ENCODE results near the gene IL23R. TPM values are rescaled to one million over a fixed set of nuclear protein-coding genes. Genes with fewer than 3 reads are reported as not detected.

Gene IL23R
- total RNA-seq, 2 experiments from 2014 or later: 0.23 TPM; not detected in 1

DNA sequence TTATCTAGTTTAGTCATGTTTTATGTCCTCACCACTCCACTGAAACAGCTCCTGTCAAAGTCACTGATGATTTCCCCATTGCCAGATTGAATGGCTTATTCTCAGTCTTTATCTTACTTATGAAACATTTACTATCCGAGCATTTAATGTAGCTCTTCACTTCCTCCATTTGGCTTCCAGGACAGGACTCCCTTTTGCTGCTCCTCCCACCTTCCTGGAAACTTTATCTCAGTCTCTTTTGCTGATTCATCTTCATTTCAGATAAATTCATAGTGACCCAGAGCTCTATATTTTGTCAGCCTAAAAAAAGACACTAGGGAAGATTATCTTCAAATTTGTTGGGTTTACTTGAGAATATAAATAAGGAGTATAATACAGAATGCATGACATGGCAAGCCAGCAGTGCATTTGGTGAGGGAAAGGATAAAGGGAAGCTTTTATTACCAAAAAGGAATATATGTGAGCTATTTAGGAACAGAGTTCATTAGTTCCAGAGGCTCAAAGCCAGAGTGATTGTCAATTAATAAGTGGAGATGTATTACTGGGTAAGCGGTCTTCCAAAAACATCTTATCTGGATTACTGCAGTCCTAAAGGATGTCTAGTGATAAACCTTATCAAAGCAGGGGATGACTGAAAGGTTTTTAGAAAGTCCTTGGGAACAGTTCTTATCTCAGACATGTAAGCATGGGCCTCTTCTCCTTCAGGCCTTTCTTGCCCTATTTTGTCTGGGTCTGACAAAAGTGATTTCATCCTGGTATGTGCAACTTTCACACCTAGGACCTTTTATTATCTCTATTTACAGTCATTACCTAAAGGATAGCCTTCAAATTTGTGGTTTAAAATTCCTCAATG lies 25.6 kb downstream of the IL23R start:
- H3K4me1 ChIP-seq (ENCODE audit: insufficient read depth, low read length, poor library complexity, severe bottlenecking): no peaks in the 10 kb centered on the region
- no peak overlapping the region for H3K4me3 ChIP-seq (ENCODE audit: low read depth, low read length, poor library complexity, severe bottlenecking)
- intact Hi-C loops (cut with micrococcal nuclease; ENCODE audit: unreplicated experiment): no loop called here
- DNase-seq (ENCODE audit: low spot score): no peak
- BruUV-seq (replicated peaks): no TSS peak
- H3K9me3 ChIP-seq (ENCODE audit: low read length): no peaks in the 10 kb centered on the region
- no peaks in the 10 kb centered on the region for H3K36me3 ChIP-seq (ENCODE audit: insufficient read depth, low read length)
- H3K9me2 ChIP-seq (ENCODE audit: insufficient read depth, low read length): no peaks in the 10 kb centered on the region
- CTCF ChIA-PET (ENCODE audit: unreplicated experiment): no interaction called here
- no peaks in the 10 kb centered on the region for H3K79me2 ChIP-seq (ENCODE audit: insufficient read depth, low read depth, low read length)
- no peak overlapping the region for H3K4me2 ChIP-seq (ENCODE audit: low read length)
- H3K27ac ChIP-seq (ENCODE audit: low read depth, low read length, poor library complexity, severe bottlenecking): no peak overlapping the region
- POLR2A ChIA-PET: interaction anchor here (0.6 kb wide), 1 partner anchor 42 kb away, joined by 4 read pairs; no protein-coding TSS in a partner anchor
- H2AFZ ChIP-seq (ENCODE audit: low read length): no peak overlapping the region
- no peaks in the 10 kb centered on the region for H4K20me1 ChIP-seq (ENCODE audit: insufficient read depth, low read length)
- TF ChIP-seq, protein P1, sequence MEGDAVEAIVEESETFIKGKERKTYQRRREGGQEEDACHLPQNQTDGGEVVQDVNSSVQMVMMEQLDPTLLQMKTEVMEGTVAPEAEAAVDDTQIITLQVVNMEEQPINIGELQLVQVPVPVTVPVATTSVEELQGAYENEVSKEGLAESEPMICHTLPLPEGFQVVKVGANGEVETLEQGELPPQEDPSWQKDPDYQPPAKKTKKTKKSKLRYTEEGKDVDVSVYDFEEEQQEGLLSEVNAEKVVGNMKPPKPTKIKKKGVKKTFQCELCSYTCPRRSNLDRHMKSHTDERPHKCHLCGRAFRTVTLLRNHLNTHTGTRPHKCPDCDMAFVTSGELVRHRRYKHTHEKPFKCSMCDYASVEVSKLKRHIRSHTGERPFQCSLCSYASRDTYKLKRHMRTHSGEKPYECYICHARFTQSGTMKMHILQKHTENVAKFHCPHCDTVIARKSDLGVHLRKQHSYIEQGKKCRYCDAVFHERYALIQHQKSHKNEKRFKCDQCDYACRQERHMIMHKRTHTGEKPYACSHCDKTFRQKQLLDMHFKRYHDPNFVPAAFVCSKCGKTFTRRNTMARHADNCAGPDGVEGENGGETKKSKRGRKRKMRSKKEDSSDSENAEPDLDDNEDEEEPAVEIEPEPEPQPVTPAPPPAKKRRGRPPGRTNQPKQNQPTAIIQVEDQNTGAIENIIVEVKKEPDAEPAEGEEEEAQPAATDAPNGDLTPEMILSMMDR (conservative IDR thresholded peaks at IDR 0.05; ENCODE audit: low read length): no peak
- no peak for TF ChIP-seq EZH2phosphoT487 (IDR thresholded peaks at IDR 0.05; ENCODE audit: borderline replicate concordance, low read depth, low read length)

DNA sequence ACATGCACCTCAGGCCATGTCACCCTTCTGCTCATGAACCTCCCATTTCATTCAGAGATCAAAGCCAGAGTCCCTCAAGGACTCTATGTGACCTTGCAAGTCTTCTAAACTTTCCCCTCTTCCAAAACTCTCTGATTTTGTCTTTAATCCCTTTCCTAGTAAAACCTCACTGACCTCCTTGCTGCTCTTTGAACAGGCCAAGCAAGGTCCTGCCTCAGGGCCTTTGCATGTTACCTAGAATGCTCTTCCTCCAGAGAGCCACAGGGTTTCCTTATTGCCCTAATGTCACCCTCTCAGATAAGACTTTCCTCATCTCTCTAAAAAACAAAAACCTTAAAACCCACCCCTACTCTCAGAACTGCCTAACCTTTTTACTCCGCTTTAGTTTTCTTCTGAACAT lies 26.6 kb downstream of the IL23R start:
- CTCF ChIA-PET (ENCODE audit: unreplicated experiment): no interaction called here
- no peaks in the 10 kb centered on the region for H3K9me2 ChIP-seq (ENCODE audit: insufficient read depth, low read length)
- intact Hi-C loops (cut with micrococcal nuclease; ENCODE audit: unreplicated experiment): no loop called here

More for the DNA sequence above, 26.6 kb downstream of the IL23R start:
- Histone ChIP-seq H3K9me3 (ENCODE audit: low read length) (no peaks in the 10 kb centered on the region), H3K4me1 (ENCODE audit: insufficient read depth, low read length, poor library complexity, severe bottlenecking) (no peaks in the 10 kb centered on the region), H4K20me1 (ENCODE audit: insufficient read depth, low read length) (no peaks in the 10 kb centered on the region), H3K4me3 (ENCODE audit: low read depth, low read length, poor library complexity, severe bottlenecking) (no peak overlapping the region), H3K27ac (ENCODE audit: low read depth, low read length, poor library complexity, severe bottlenecking) (no peak overlapping the region), H3K36me3 (ENCODE audit: insufficient read depth, low read length) (no peaks in the 10 kb centered on the region), H2AFZ (ENCODE audit: low read length) (no peak overlapping the region), H3K79me2 (ENCODE audit: insufficient read depth, low read depth, low read length) (no peaks in the 10 kb centered on the region), H3K4me2 (ENCODE audit: low read length) (no peak overlapping the region)
- TF ChIP-seq EZH2phosphoT487 (IDR thresholded peaks at IDR 0.05; ENCODE audit: borderline replicate concordance, low read depth, low read length): no peak
- TF ChIP-seq, protein P1 (conservative IDR thresholded peaks at IDR 0.05; ENCODE audit: low read length): no peak
- DNase-seq (ENCODE audit: low spot score): no peak
- POLR2A ChIA-PET: no interaction called here
- no TSS peak for BruUV-seq (replicated peaks)

Measured in OCI-LY7 (cell line).